Fibroblast of the aortic adventitia (primary cell): ENCODE results near the gene LRRC40. TPM values are rescaled to one million over a fixed set of nuclear protein-coding genes. Genes with fewer than 3 reads are reported as not detected.

Experiments
- DNase-seq: peaks from one replicate; pipeline ENCODE4 v3.0.0-alpha.2; 2010; ENCODE audit warnings: low read depth
- H3K4me3 ChIP-seq: 2 replicates; pipeline ENCODE4 v1.5.1; 2011; ENCODE audit warnings: low read depth, mild to moderate bottlenecking, control low read depth, low read length, moderate library complexity
- small RNA-seq: library from RNA; depleted of rRNA; stranded (forward); fragments of <200 nt; gene quantifications from one replicate; pipeline ENCODE3, GENCODE V24; 2012
- total RNA-seq: library from RNA; depleted of rRNA; stranded (reverse); fragments of >200 nt; gene quantifications from 2 replicates; pipeline ENCODE4 v1.2.3, GENCODE V29; 2012; ENCODE audit warnings: low replicate concordance
- TF ChIP-seq, protein P1 (sequence below): IDR thresholded peaks from 2 replicates; pipeline ENCODE4 v1.5.1; 2011; ENCODE audit warnings: mild to moderate bottlenecking, low read length, control low read depth, inconsistent platforms; ENCODE audit not compliant: insufficient read depth

Gene LRRC40
- total RNA-seq, 1 donor = 27.9 TPM

GRCh38 chr1:70103770-70104169, 101.6 kb downstream of the LRRC40 start:
- TF ChIP-seq, protein P1, sequence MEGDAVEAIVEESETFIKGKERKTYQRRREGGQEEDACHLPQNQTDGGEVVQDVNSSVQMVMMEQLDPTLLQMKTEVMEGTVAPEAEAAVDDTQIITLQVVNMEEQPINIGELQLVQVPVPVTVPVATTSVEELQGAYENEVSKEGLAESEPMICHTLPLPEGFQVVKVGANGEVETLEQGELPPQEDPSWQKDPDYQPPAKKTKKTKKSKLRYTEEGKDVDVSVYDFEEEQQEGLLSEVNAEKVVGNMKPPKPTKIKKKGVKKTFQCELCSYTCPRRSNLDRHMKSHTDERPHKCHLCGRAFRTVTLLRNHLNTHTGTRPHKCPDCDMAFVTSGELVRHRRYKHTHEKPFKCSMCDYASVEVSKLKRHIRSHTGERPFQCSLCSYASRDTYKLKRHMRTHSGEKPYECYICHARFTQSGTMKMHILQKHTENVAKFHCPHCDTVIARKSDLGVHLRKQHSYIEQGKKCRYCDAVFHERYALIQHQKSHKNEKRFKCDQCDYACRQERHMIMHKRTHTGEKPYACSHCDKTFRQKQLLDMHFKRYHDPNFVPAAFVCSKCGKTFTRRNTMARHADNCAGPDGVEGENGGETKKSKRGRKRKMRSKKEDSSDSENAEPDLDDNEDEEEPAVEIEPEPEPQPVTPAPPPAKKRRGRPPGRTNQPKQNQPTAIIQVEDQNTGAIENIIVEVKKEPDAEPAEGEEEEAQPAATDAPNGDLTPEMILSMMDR = no peak
- no peak for DNase-seq
- H3K4me3 ChIP-seq = no peak overlapping the region

GRCh38 chr1:70101774-70102173, 103.6 kb downstream of the LRRC40 start:
- TF ChIP-seq, protein P1 = no peak
- no peak overlapping the region for H3K4me3 ChIP-seq

GRCh38 chr1:70101231-70101630, 104.1 kb downstream of the LRRC40 start:
- no peak overlapping the region for H3K4me3 ChIP-seq
- no peak for DNase-seq
- TF ChIP-seq, protein P1 = no peak

More at GRCh38 chr1:70101774-70102173, 103.6 kb downstream of the LRRC40 start:
- DNase-seq = no peak

Small RNA genes within 50 kb of the gene (small RNA-seq; reads per million reads assigned to genes)
- not detected for gene RN7SL242P

Other genes starting within 250 kb of the LRRC40 start
- 110 and 159 TPM in 2 replicates for gene SRSF11, start 15.8 kb upstream of the LRRC40 start, total RNA-seq
- gene ANKRD13C, start 149.1 kb upstream of the LRRC40 start, total RNA-seq = 34.3 and 37.7 TPM in 2 replicates
- gene CTH, start 205.7 kb upstream of the LRRC40 start, total RNA-seq = 2.4 and 7.6 TPM in 2 replicates